Right lobe of liver (tissue), 6 donors: Measurements from ENCODE around the gene TMEM97. TPM values are rescaled to one million over a fixed set of nuclear protein-coding genes. Genes with fewer than 3 reads are reported as not detected.

ENCODE experiments used
- ATAC-seq, 4 donors: fragments of 200-7000 bp; cut with Tn5 transposase; one replicate each; pipeline ENCODE4 v1.9.1; 2020; ENCODE audit warnings: mild to moderate bottlenecking in 4 of 4, moderate library complexity in 4 of 4
- DNase-seq, 3 donors: peaks; one replicate each; pipeline ENCODE4 v3.0.0-alpha.2; 2020
- H3K27ac ChIP-seq, 3 donors: fragments of 200-600 bp; one replicate each; pipeline ENCODE4 v1.8.0; 2022
- H3K27me3 ChIP-seq, 2 donors: fragments of 200-600 bp; one replicate each; pipeline ENCODE4 v1.8.0; 2022
- H3K36me3 ChIP-seq, 4 donors: fragments of 200-600 bp; sonication (generic) in 1 of 4; one replicate each; pipeline versions ENCODE4 v1.5.1 to v1.8.0; 2017 to 2022; ENCODE audit warnings: control low read depth in 1 of 4
- H3K4me1 ChIP-seq, 4 donors: fragments of 200-600 bp; sonication (generic) in 1 of 4; one replicate each; pipeline versions ENCODE4 v1.5.1 to v1.8.0; 2017 to 2022; ENCODE audit warnings: control low read depth in 1 of 4
- H3K4me3 ChIP-seq, 3 donors: fragments of 200-600 bp; one replicate each; pipeline ENCODE4 v1.8.0; 2022
- H3K9me3 ChIP-seq, 4 donors: fragments of 200-600 bp; sonication (generic) in 1 of 4; one replicate each; pipeline versions ENCODE4 v1.5.1 to v1.8.0; 2017 to 2022; ENCODE audit warnings: control low read depth in 1 of 4
- CTCF ChIP-seq, 4 donors: fragments of 200-600 bp in 3 of 4; fragments of 450-650 bp in 1 of 4; IDR thresholded peaks; one replicate each; pipeline versions ENCODE4 v1.5.1 to v1.8.0; 2016 to 2022; ENCODE audit warnings: antibody characterized with exemption in 4 of 4, mild to moderate bottlenecking in 2 of 4
- POLR2A ChIP-seq: fragments of 450-650 bp; IDR thresholded peaks from one replicate; pipeline ENCODE4 v1.6.1; 2017; ENCODE audit warnings: antibody characterized with exemption, mild to moderate bottlenecking
- WGBS: methylation state at CpG from one replicate; pipeline ENCODE4 v1.1.6; 2018; ENCODE audit warnings: low coverage, low lambda C conversion rate; ENCODE audit not compliant: insufficient coverage; ENCODE audit errors: missing lambda C conversion rate; 5-methylcytosine and 5-hydroxymethylcytosine counted together
- intact Hi-C, 2 donors: fragments of 100-400 bp; cut with DNase I; formaldehyde crosslinking; loops; one replicate each; pipeline versions ENCODE4 v1.11.2 to v1.14.1; 2022
- long read RNA-seq: library from polyadenylated mRNA; unstranded; transcript quantifications from one replicate; pipeline ENCODE4 v2.0.0, GENCODE V29; 2019
- total RNA-seq, 6 experiments: library from RNA; depleted of rRNA in 2 of 6; stranded (reverse); fragments of >200 nt in 2 of 6; fragmentation: NEBNext Ultra II Directional in 3 of 6; extraction: Animal tissue kit (Norgen Biotek cat#: 25700) in 3 of 6; gene quantifications; one replicate each; pipeline versions ENCODE4 v1.1.0 to v1.2.4, GENCODE V29; 2016 to 2023
- donor health status: DM: no; HTN: yes; CAD: no.
- donor health status: DM: no; HTN: no; CAD: no.
- donor health status: DM: no; HTN: no; CAD: no.
- donor health status: DM: no; HTN: yes; CAD: no.
- donor health status: DM: no; HTN: yes; CAD: no.

Gene TMEM97
- total RNA-seq: 10 to 100 TPM; 20.0 to 84.0 (median 44.2) TPM
- long read RNA-seq, transcript TMEM97-201 (3 exons, 2,568 nt): major isoform, 22 of 31 reads
- long read RNA-seq, partial matches to known transcripts: 6 of 31 reads
- long read RNA-seq, other reads (novel, unspliced or antisense): 3 of 31 reads

- TF ChIP-seq CTCF (IDR thresholded peaks at IDR 0.05) (peak in 2 of 4 donors; percentile 7 to 29), POLR2A (peak; percentile 48)
- no peaks in the 10 kb centered on the region for H3K9me3 ChIP-seq
- peak within 1 kb of the TSS; percentile 76 to 91 (median 89) for H3K27ac ChIP-seq
- peaks cover 0 to 42% (median 3%) of the 10 kb centered on the region in 4 donors for H3K4me1 ChIP-seq
- no peaks in the 10 kb centered on the region for H3K27me3 ChIP-seq
- peak; percentile 95 to 98 (median 96) for ATAC-seq
- intact Hi-C loops: no loop called here
- peak within 1 kb of the TSS; percentile 67 to 77 (median 75) for H3K4me3 ChIP-seq
- DNase-seq: peak; percentile 95 to 98 (median 97)
- H3K36me3 ChIP-seq: no peaks in the 10 kb centered on the region
- 0% methylated on average over 20 of the region's 72 CpGs for WGBS
Measured at GRCh38 chr17:28318759-28319597, at the start of gene TMEM97. Gene TMEM97, plus strand, starts transcription at chr17:28319200. Its CDS starts 40 bp downstream, at chr17:28319240.

- H3K27ac ChIP-seq: no peak overlapping the region
- no peaks in the 10 kb centered on the region for H3K27me3 ChIP-seq
- no peaks in the 10 kb centered on the region for H3K9me3 ChIP-seq
- no peak overlapping the region for H3K4me3 ChIP-seq
- intact Hi-C loops: no loop called here
- DNase-seq (no peak), ATAC-seq (no peak)
- TF ChIP-seq POLR2A: no peak
- TF ChIP-seq CTCF (IDR thresholded peaks at IDR 0.05): no peak
- no peaks in the 10 kb centered on the region for H3K36me3 ChIP-seq
- no CpG with 5 or more reads among the region's 2 CpGs for WGBS
- peaks cover 0 to 9% (median 0%) of the 10 kb centered on the region in 4 donors for H3K4me1 ChIP-seq
Measured at GRCh38 chr17:28270055-28270454, 48.9 kb upstream of the TMEM97 start.

GRCh38 chr17:28270926-28271325 is 48.1 kb upstream of the TMEM97 start:
- DNase-seq: no peak
- Histone ChIP-seq H3K4me3 (no peak overlapping the region), H3K27me3 (no peaks in the 10 kb centered on the region), H3K9me3 (no peaks in the 10 kb centered on the region), H3K4me1 (peaks cover 0 to 9% (median 0%) of the 10 kb centered on the region in 4 donors), H3K36me3 (no peaks in the 10 kb centered on the region), H3K27ac (no peak overlapping the region)
- intact Hi-C loops: no loop called here
- WGBS: no CpG with 5 or more reads among the region's 1 CpG
- ATAC-seq: no peak
- TF ChIP-seq POLR2A (no peak), CTCF (IDR thresholded peaks at IDR 0.05) (no peak)

- Histone ChIP-seq H3K9me3 (no peaks in the 10 kb centered on the region), H3K4me3 (no peak overlapping the region), H3K27me3 (no peaks in the 10 kb centered on the region), H3K27ac (no peak overlapping the region), H3K36me3 (no peaks in the 10 kb centered on the region), H3K4me1 (peaks cover 0 to 4% (median 0%) of the 10 kb centered on the region in 4 donors)
- intact Hi-C loops: no loop called here
- TF ChIP-seq POLR2A (no peak), CTCF (IDR thresholded peaks at IDR 0.05) (no peak)
- WGBS: 50% methylated on average over 1 of the region's 3 CpGs
- DNase-seq: no peak
- ATAC-seq: no peak
Measured at GRCh38 chr17:28271431-28271830, 47.6 kb upstream of the TMEM97 start.
